NT2/D1 (cell line): ENCODE data around the gene GH2.
A peak's percentile ranks its signal among the peaks of the same experiment; 100 is the strongest.
"Not testable (repeated sequence)": the region's sequence is repeated elsewhere in the genome, so short reads cannot be mapped to it uniquely, and the experiment has no call there.

Source experiments
- DNase-seq: peaks from one replicate; pipeline ENCODE4 v3.0.0-alpha.2; 2011; ENCODE audit warnings: low read depth, low spot score
- H3K27me3 ChIP-seq: 2 replicates; pipeline ENCODE4 v1.6.0; 2011; ENCODE audit warnings: mild to moderate bottlenecking; ENCODE audit not compliant: insufficient read length, insufficient read depth
- H3K36me3 ChIP-seq: 2 replicates; pipeline ENCODE4 v1.6.1; 2011; ENCODE audit warnings: mild to moderate bottlenecking, low read length, mixed read lengths; ENCODE audit not compliant: insufficient read depth, insufficient read length
- H3K4me1 ChIP-seq: 2 replicates; pipeline ENCODE4 v1.5.1; 2011; ENCODE audit not compliant: insufficient read depth, insufficient read length
- H3K4me3 ChIP-seq: 2 replicates; pipeline ENCODE4 v1.5.1; 2011; ENCODE audit warnings: low read depth; ENCODE audit not compliant: insufficient read length
- H3K9ac ChIP-seq: 2 replicates; pipeline ENCODE4 v1.6.0; 2011; ENCODE audit warnings: low read depth; ENCODE audit not compliant: insufficient read length
- H3K9me3 ChIP-seq: 2 replicates; pipeline ENCODE4 v1.5.1; 2011; ENCODE audit warnings: mild to moderate bottlenecking, low read length; ENCODE audit not compliant: insufficient read depth
- SUZ12 ChIP-seq: IDR thresholded peaks from 2 replicates; pipeline ENCODE4 v1.6.1; 2011; ENCODE audit not compliant: insufficient read length, insufficient read depth; ENCODE audit errors: extremely low read depth
- YY1 ChIP-seq: IDR thresholded peaks from 2 replicates; pipeline ENCODE4 v1.6.1; 2011; ENCODE audit not compliant: insufficient read length, insufficient read depth
- ZNF274 ChIP-seq: IDR thresholded peaks from 2 replicates; pipeline ENCODE4 v1.6.1; 2011; ENCODE audit warnings: mild to moderate bottlenecking, low read depth, low read length

The GH2 gene

GRCh38 chr17:63917646-63918045, 35.9 kb upstream of the GH2 start:
- no peak for TF ChIP-seq SUZ12
- Histone ChIP-seq H3K4me1 (peaks cover 8% of the 10 kb centered on the region), H3K9me3 (no peaks in the 10 kb centered on the region), H3K36me3 (no peaks in the 10 kb centered on the region), H3K27me3 (no peaks in the 10 kb centered on the region), H3K4me3 (no peak overlapping the region), H3K9ac (peak overlapping the region; percentile 21)
- no peak for DNase-seq

GRCh38 chr17:63917206-63917605, 35.5 kb upstream of the GH2 start:
- not testable (repeated sequence) for H3K9ac ChIP-seq, H3K36me3 ChIP-seq, DNase-seq

GRCh38 chr17:63916566-63917185, 34.9 kb upstream of the GH2 start:
- TF ChIP-seq ZNF274 (no peak), YY1 (no peak), SUZ12 (no peak)
- no peaks in the 10 kb centered on the region for H3K27me3 ChIP-seq
- no peak for DNase-seq
- H3K4me1 ChIP-seq = peaks cover 8% of the 10 kb centered on the region
- no peaks in the 10 kb centered on the region for H3K36me3 ChIP-seq
- H3K9me3 ChIP-seq = no peaks in the 10 kb centered on the region
- no peak overlapping the region for H3K4me3 ChIP-seq
- no peak overlapping the region for H3K9ac ChIP-seq

More at GRCh38 chr17:63917206-63917605, 35.5 kb upstream of the GH2 start:
- not testable (repeated sequence) for H3K27me3 ChIP-seq, H3K4me1 ChIP-seq, H3K4me3 ChIP-seq, H3K9me3 ChIP-seq

DNA sequence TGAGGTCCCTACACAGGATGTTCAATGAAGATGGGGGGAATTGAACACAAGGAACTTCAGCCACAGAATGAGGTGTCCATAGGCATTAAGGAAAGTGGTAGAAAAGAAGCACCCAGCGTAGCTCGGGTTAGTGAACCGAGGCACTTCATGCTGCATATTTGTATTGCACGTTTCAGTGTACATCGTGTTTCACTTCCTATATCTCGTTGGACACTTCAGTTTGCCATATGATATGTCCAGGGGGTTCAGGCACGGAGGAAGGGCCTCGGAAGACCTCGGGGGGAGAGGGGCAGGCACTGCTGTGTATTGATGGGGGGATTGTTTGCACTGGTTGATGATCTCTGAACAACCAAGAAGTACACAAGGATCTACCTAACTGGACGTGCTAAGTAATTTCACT, 34.0 kb upstream of the GH2 start:
- H3K36me3 ChIP-seq, H3K27me3 ChIP-seq, H3K9ac ChIP-seq, DNase-seq, H3K4me3 ChIP-seq, H3K9me3 ChIP-seq: not testable (repeated sequence)
- H3K4me1 ChIP-seq = peaks cover 11% of the 10 kb centered on the region

- H3K27me3 ChIP-seq = no peaks in the 10 kb centered on the region
- H3K9me3 ChIP-seq = no peaks in the 10 kb centered on the region
- no peak overlapping the region for H3K4me3 ChIP-seq
- H3K4me1 ChIP-seq = peaks cover 11% of the 10 kb centered on the region
- DNase-seq = no peak
- no peak overlapping the region for H3K9ac ChIP-seq
- no peaks in the 10 kb centered on the region for H3K36me3 ChIP-seq
- TF ChIP-seq YY1 (no peak), ZNF274 (no peak), SUZ12 (no peak)
These were observed 32.7 kb upstream of the GH2 start for GRCh38 chr17:63914471-63914870.

- Histone ChIP-seq H3K4me3 (no peak overlapping the region), H3K9ac (no peak overlapping the region), H3K4me1 (peaks cover 3% of the 10 kb centered on the region), H3K9me3 (no peaks in the 10 kb centered on the region), H3K36me3 (no peaks in the 10 kb centered on the region), H3K27me3 (no peaks in the 10 kb centered on the region)
- TF ChIP-seq ZNF274 = no peak
- no peak for TF ChIP-seq SUZ12
- no peak for TF ChIP-seq YY1
- DNase-seq = no peak
These were observed 29.9 kb upstream of the GH2 start for GRCh38 chr17:63911657-63912100.

DNA sequence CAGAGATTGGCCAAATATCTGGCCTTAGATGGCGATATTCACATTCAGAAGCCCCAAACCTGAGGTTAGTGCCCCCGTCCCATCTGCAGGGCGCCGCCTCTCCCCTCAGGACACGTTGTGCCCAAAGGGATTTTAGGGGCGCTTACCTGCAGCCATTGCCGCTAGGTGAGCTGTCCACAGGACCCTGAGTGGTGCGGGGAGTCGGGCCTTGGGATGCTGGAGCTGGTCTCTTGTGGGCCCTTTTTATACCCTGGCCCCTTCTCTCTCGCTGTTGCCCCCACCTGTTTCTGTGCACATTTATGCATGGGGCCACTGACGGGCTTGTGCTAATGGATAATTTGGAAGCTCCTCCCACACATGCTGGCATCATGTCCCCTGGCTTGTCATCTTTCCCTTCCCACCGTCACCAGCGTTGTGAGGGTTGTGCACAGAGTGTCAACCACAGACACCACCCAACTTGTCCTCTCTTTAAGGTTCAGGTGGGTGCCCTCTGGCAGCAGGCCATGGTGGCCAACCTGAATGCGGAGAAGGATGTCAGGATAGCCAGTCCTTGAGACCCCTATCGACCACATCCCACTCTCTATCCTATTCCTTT, 29.4 kb upstream of the GH2 start, which contains the start of gene CSHL1:
Gene CSHL1 (minus strand): TSS at position 218 of the 595 bp plus-strand sequence. CDS start 62 bp downstream, at position 156.
- no peak for DNase-seq
- Histone ChIP-seq H3K36me3 (no peaks in the 10 kb centered on the region), H3K4me1 (peaks cover 3% of the 10 kb centered on the region), H3K9me3 (no peaks in the 10 kb centered on the region), H3K4me3 (no peak within 1 kb of the TSS), H3K27me3 (no peaks in the 10 kb centered on the region), H3K9ac (no peak within 1 kb of the TSS)
- TF ChIP-seq SUZ12 = no peak
- TF ChIP-seq ZNF274 = no peak
- TF ChIP-seq YY1 = no peak

DNA sequence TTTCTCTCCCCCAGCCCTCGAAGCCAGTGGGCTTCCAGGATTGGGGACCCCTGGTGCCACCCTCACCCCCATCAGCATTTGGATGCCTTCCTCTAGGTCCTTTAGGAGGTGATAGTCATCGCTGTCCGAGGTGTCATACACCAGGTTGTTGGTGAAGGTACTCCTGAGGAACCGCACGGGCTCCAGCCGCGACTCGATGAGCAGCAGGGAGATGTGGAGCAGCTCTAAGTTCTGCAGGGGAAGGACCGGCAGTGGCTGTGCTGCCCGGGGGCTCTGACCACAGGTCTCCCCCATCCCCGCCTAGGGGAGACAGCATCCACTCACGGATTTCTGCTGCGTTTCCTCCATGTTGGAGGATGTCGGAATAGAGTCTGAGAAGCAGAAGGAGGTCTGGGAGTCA, 28.4 kb upstream of the GH2 start:
- no peak for TF ChIP-seq SUZ12
- TF ChIP-seq ZNF274 = no peak
- no peak for TF ChIP-seq YY1
- DNase-seq = no peak
- no peaks in the 10 kb centered on the region for H3K9me3 ChIP-seq
- peaks cover 3% of the 10 kb centered on the region for H3K4me1 ChIP-seq
- H3K27me3 ChIP-seq = no peaks in the 10 kb centered on the region
- H3K36me3 ChIP-seq = no peaks in the 10 kb centered on the region
- no peak overlapping the region for H3K4me3 ChIP-seq
- no peak overlapping the region for H3K9ac ChIP-seq

DNA sequence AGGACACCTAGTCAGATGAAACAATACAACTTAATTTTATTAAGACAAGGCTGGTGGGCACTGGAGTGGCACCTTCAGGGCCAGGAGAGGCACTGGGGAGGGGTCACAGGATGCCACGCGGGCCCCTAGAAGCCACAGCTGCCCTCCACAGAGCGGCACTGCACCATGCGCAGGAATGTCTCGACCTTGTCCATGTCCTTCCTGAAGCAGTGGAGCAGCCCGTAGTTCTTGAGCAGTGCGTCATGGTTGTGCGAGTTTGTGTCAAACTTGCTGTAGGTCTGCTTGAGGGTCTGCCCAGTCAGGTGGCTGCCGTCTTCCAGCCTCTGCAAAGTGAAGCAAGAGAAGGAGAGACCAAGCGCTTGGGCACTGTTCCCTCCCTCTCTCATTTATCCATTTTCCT, 27.8 kb upstream of the GH2 start:
- not testable (repeated sequence) for H3K27me3 ChIP-seq, DNase-seq, H3K4me1 ChIP-seq, H3K4me3 ChIP-seq, H3K9me3 ChIP-seq, H3K9ac ChIP-seq, H3K36me3 ChIP-seq

- H3K4me1 ChIP-seq, H3K27me3 ChIP-seq, H3K9me3 ChIP-seq, H3K9ac ChIP-seq, DNase-seq, H3K4me3 ChIP-seq, H3K36me3 ChIP-seq: not testable (repeated sequence)
These were observed 25.5 kb upstream of the GH2 start for GRCh38 chr17:63907161-63907778.

- H3K9me3 ChIP-seq, H3K36me3 ChIP-seq, H3K4me3 ChIP-seq, H3K4me1 ChIP-seq, H3K9ac ChIP-seq, H3K27me3 ChIP-seq, DNase-seq: not testable (repeated sequence)
These were observed 23.1 kb upstream of the GH2 start for GRCh38 chr17:63904796-63905195.
